Suprapubic skin (tissue), 4 donors: Measurements from ENCODE around the gene USP34. TPM values are rescaled to one million over a fixed set of nuclear protein-coding genes. Genes with fewer than 3 reads are reported as not detected.
A peak's percentile ranks its signal among the peaks of the same experiment; 100 is the strongest.

ENCODE experiments used
- DNase-seq, 2 donors: peaks; one replicate each; pipeline ENCODE4 v3.0.0-alpha.2; 2019; ENCODE audit warnings: low spot score in 2 of 2
- H3K27ac ChIP-seq: fragments of 200-600 bp; sonication (generic); one replicate; pipeline ENCODE4 v1.5.1; 2019
- H3K27me3 ChIP-seq: fragments of 200-600 bp; sonication (generic); one replicate; pipeline ENCODE4 v1.5.1; 2019
- H3K36me3 ChIP-seq: fragments of 200-600 bp; sonication (generic); one replicate; pipeline ENCODE4 v1.5.1; 2019
- H3K4me1 ChIP-seq: fragments of 200-600 bp; sonication (generic); one replicate; pipeline ENCODE4 v1.5.1; 2019
- H3K4me3 ChIP-seq: fragments of 200-600 bp; sonication (generic); one replicate; pipeline ENCODE4 v1.5.1; 2019; ENCODE audit warnings: mild to moderate bottlenecking
- H3K9me3 ChIP-seq: fragments of 200-600 bp; sonication (generic); one replicate; pipeline ENCODE4 v1.5.1; 2019
- EP300 ChIP-seq: sonication (generic); formaldehyde crosslinking; IDR thresholded peaks from one replicate; pipeline ENCODE4 v1.6.1; 2017; ENCODE audit warnings: antibody characterized with exemption
- POLR2A ChIP-seq, 2 donors: fragments of 450-650 bp; IDR thresholded peaks; one replicate each; pipeline ENCODE4 v1.6.1; 2017; ENCODE audit warnings: antibody characterized with exemption in 2 of 2, mild to moderate bottlenecking in 2 of 2, moderate library complexity in 2 of 2
- POLR2AphosphoS5 ChIP-seq, 3 donors: sonication (generic); formaldehyde crosslinking; IDR thresholded peaks; one replicate each; pipeline ENCODE4 v1.6.1; 2017; ENCODE audit warnings: antibody characterized with exemption in 3 of 3
- WGBS: methylation state at CpG from one replicate; pipeline ENCODE4 v1.1.5; 2018; 5-methylcytosine and 5-hydroxymethylcytosine counted together
- total RNA-seq, 4 donors: library from RNA; depleted of rRNA; stranded (reverse); fragments of >200 nt; gene quantifications; one replicate each; pipeline ENCODE4 v1.1.0, GENCODE V29; 2016
- TF ChIP-seq, protein P1 (sequence below), 2 donors: fragments of 200-600 bp in 1 of 2; fragments of 450-650 bp in 1 of 2; sonication (generic) in 1 of 2; IDR thresholded peaks; one replicate each; pipeline ENCODE4 v1.5.1; 2016 to 2019; ENCODE audit warnings: antibody characterized with exemption in 2 of 2, mild to moderate bottlenecking in 1 of 2, moderate library complexity in 1 of 2

The USP34 gene
- total RNA-seq, 4 donors from 2014 or later: 94.5 to 242 (median 111) TPM

DNA sequence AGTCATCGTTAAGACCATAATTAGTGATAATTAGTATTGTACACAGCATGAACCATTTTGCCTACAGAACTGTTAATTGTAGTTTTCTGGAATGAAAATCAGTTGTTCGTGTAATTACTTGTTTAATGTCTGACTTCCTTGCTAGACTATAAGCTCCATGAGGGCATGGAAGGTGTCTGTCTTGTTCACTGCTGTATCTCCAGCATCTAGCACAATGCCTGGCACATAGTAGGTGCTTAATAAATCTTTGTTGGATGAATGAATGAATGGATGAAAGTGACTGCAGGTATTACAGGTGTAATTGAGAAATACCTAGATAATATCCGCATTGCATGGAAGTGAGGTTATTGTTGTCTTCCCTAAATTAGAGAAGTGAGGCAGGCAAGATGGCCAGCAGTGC, 287.1 kb downstream of the USP34 start:
- 95% methylated on average over 3 of the region's 3 CpGs for WGBS

DNA sequence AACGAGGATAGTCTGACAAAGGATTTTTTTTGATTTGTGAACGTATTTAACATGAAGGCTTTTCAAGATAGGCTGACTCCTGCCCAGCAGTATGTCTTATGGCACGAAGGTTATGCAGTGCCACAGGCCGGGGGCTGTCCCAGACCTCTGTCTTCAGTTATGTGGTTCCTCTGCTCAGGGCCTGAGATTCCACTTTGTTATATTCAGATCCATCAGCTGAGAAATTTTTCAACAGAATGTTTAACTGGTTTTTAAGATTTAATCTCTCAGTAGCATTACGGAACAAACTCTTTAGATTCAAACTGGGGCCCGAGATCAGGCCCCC, 288.9 kb downstream of the USP34 start:
- Histone ChIP-seq H3K4me3 (no peak overlapping the region), H3K9me3 (no peaks in the 10 kb centered on the region)
- WGBS: 79% methylated on average over 6 of the region's 6 CpGs

More for the DNA sequence above, 287.1 kb downstream of the USP34 start:
- no peak overlapping the region for H3K4me3 ChIP-seq
- H3K27ac ChIP-seq: no peak overlapping the region
- H3K27me3 ChIP-seq: no peaks in the 10 kb centered on the region
- TF ChIP-seq POLR2A (IDR thresholded peaks at IDR 0.05) (no peak), EP300 (no peak), POLR2AphosphoS5 (IDR thresholded peaks at IDR 0.05) (no peak)
- TF ChIP-seq, protein P1, sequence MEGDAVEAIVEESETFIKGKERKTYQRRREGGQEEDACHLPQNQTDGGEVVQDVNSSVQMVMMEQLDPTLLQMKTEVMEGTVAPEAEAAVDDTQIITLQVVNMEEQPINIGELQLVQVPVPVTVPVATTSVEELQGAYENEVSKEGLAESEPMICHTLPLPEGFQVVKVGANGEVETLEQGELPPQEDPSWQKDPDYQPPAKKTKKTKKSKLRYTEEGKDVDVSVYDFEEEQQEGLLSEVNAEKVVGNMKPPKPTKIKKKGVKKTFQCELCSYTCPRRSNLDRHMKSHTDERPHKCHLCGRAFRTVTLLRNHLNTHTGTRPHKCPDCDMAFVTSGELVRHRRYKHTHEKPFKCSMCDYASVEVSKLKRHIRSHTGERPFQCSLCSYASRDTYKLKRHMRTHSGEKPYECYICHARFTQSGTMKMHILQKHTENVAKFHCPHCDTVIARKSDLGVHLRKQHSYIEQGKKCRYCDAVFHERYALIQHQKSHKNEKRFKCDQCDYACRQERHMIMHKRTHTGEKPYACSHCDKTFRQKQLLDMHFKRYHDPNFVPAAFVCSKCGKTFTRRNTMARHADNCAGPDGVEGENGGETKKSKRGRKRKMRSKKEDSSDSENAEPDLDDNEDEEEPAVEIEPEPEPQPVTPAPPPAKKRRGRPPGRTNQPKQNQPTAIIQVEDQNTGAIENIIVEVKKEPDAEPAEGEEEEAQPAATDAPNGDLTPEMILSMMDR (IDR thresholded peaks at IDR 0.05): no peak
- DNase-seq: no peak
- peaks cover 30% of the 10 kb centered on the region for H3K4me1 ChIP-seq
- no peaks in the 10 kb centered on the region for H3K9me3 ChIP-seq
- peaks cover 83% of the 10 kb centered on the region for H3K36me3 ChIP-seq

DNA sequence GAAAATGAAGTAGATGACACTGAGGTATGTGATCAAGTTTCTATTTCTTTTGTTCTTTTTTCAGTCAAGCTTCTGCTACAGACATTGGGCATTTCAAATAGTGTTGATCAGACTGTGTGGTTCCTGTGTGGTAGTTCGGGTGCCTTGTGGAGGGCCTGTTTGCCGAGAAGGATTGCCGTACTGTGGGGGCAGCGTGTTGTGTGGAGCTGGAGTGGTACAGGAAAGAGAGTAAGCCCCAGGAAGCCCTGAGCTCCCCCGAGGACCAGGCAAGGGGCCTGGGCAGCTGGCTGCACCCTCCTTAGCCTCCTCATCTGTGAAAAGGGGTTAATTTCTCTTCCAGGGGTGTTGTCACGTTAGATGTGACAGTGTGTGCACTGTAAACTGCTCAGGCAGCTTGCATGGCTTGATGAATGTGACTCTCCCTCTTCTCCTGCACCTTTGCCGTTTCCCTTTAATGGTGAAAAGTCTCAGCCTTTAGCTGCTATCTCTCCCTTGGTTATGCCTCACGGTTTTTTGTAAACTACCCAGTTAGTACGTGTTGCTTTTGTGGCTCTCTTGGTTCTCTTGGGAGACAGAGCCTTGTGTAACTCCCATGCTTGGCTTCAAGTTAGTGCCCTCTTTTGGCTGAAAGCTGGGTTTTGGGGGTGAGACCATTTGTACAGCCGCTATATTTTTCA, 289.4 kb downstream of the USP34 start:
- Histone ChIP-seq H3K36me3 (peaks cover 60% of the 10 kb centered on the region), H3K9me3 (no peaks in the 10 kb centered on the region)

More for the DNA sequence above, 288.9 kb downstream of the USP34 start:
- H3K4me1 ChIP-seq: peaks cover 40% of the 10 kb centered on the region
- no peak for DNase-seq
- H3K36me3 ChIP-seq: peaks cover 65% of the 10 kb centered on the region
- TF ChIP-seq POLR2AphosphoS5 (IDR thresholded peaks at IDR 0.05) (no peak), POLR2A (IDR thresholded peaks at IDR 0.05) (no peak), EP300 (no peak)
- TF ChIP-seq, protein P1 (IDR thresholded peaks at IDR 0.05): no peak
- H3K27ac ChIP-seq: no peak overlapping the region
- no peaks in the 10 kb centered on the region for H3K27me3 ChIP-seq

DNA sequence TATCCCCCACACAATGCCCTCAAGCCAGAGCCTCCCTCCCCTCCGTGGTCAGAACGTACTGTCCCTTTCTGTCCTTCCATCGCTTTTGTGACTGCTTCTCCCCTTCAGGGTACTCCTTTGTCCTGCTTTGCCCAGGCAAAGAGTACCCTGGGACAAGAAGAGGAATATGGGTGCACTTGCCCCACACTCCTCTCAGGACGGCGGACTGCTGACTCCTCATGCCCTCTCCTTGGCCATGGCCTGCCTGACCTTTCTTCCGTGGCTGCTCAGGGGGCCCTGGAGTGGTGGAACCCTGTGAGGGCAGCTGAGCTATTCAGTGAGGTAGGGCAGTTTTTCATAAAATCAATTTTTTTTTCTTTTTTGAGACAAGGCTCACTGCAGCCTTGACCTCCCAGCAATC, 290.2 kb downstream of the USP34 start:
- H3K4me3 ChIP-seq: no peak overlapping the region
- H3K27ac ChIP-seq: peak overlapping the region; percentile 59
- 76% methylated on average over 6 of the region's 6 CpGs for WGBS
- H3K27me3 ChIP-seq: no peaks in the 10 kb centered on the region
- H3K4me1 ChIP-seq: peaks cover 45% of the 10 kb centered on the region
- DNase-seq: no peak
- H3K36me3 ChIP-seq: peaks cover 52% of the 10 kb centered on the region
- TF ChIP-seq EP300 (no peak), POLR2AphosphoS5 (IDR thresholded peaks at IDR 0.05) (no peak), POLR2A (IDR thresholded peaks at IDR 0.05) (no peak)
- TF ChIP-seq, protein P1 (IDR thresholded peaks at IDR 0.05): no peak
- H3K9me3 ChIP-seq: no peaks in the 10 kb centered on the region

More for the DNA sequence above, 289.4 kb downstream of the USP34 start:
- TF ChIP-seq, protein P1 (IDR thresholded peaks at IDR 0.05): no peak
- TF ChIP-seq POLR2AphosphoS5 (IDR thresholded peaks at IDR 0.05): no peak
- TF ChIP-seq EP300: no peak
- no peak for TF ChIP-seq POLR2A (IDR thresholded peaks at IDR 0.05)
- Histone ChIP-seq H3K27ac (no peak overlapping the region), H3K27me3 (no peaks in the 10 kb centered on the region), H3K4me3 (no peak overlapping the region), H3K4me1 (peaks cover 40% of the 10 kb centered on the region)
- 80% methylated on average over 9 of the region's 10 CpGs for WGBS
- DNase-seq: no peak

DNA sequence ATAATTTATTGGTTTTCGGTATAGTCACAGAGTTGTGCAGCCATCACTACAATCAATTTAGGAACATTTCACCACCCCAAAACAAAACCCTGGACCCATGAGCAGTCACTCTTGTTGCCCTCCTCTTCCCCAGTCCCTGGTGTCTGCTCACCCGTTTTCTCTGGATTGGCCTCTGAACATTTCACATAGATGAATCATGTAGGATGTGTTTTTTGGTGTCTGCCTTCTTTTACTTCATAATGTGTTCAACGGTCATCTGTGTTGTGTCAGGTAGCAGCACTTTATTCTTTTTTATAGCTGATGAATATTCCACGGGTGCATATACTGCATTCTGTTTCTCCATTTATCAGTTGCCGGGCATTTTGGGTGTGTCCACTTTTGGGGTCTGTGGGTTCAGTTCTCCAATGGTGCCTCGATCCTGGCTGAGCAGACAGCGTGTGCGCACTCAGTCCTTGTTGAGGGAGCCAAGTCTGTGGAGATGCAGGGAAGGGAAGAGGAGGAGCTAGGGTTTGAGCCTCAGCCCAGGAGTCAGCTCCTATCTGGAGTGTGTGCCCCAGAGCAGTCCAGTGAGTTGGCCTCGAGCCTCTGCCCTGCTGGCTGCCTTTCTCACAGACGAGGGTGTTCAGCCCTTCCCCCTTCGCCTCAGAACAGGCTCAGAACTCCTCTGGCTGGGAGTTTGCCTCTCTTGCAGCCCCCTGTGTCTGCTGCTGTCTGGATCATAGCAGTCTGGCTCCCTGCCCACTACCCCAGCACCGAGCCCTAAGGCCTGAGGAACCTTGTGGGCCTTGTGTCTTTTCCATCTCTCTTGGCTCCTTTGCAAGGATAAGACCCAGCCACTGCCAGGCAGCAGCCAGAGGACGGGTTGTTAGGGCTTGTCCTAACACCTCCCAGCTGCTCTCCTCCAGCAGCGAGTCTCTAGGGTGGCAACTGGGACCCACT, 290.9 kb downstream of the USP34 start:
- TF ChIP-seq, protein P1 (IDR thresholded peaks at IDR 0.05): no peak
- TF ChIP-seq POLR2AphosphoS5 (IDR thresholded peaks at IDR 0.05) (no peak), EP300 (no peak), POLR2A (IDR thresholded peaks at IDR 0.05) (no peak)
- H3K4me1 ChIP-seq: peaks cover 45% of the 10 kb centered on the region
- no peaks in the 10 kb centered on the region for H3K27me3 ChIP-seq
- peak overlapping the region; percentile 91 for H3K4me3 ChIP-seq
- peaks cover 45% of the 10 kb centered on the region for H3K36me3 ChIP-seq
- peak overlapping the region; percentile 59 for H3K27ac ChIP-seq
- no peaks in the 10 kb centered on the region for H3K9me3 ChIP-seq
- WGBS: 39% methylated on average over 11 of the region's 14 CpGs
- DNase-seq: peak in 1 of 2 donors; percentile 70
